ENCODE results near the gene VKORC1L1. TPM values are rescaled to one million over a fixed set of nuclear protein-coding genes. Genes with fewer than 3 reads are reported as not detected.

VKORC1L1 gene
- total and polyA plus RNA-seq, 2 donors (not counting 3 experiments of a cell fraction or from before 2014, with no cell fraction given), result 14.5 to 36.7 TPM

GRCh38 chr7:65966146-65966545, 93.3 kb downstream of the VKORC1L1 start:
- Histone ChIP-seq H3K27ac (ENCODE audit: insufficient read depth, low read depth, low read length) (no peak overlapping the region), H2AFZ (ENCODE audit: low read depth, low read length) (no peak overlapping the region), H3K4me2 (ENCODE audit: insufficient read depth, low read length) (no peak overlapping the region), H3K9me3 (replicated peaks; ENCODE audit: control insufficient read depth, insufficient read depth, low read length) (no peaks in the 10 kb centered on the region), H3K9ac (replicated peaks; ENCODE audit: extremely low read depth, insufficient read depth, low read length) (no peak overlapping the region), H3K4me3 (replicated peaks in 1 of 3; ENCODE audit: insufficient read depth in 1 of 3, low read depth in 1 of 3, low read length in 3 of 3) (no peak overlapping the region), H4K20me1 (replicated peaks; ENCODE audit: control insufficient read depth, extremely low read depth, insufficient read depth, low read length) (no peaks in the 10 kb centered on the region), H3K79me2 (ENCODE audit: control insufficient read depth, insufficient read depth, low read length) (no peaks in the 10 kb centered on the region), H3K4me1 (ENCODE audit: control insufficient read depth, extremely low read depth, insufficient read depth, low read length) (no peaks in the 10 kb centered on the region), H3K36me3 (ENCODE audit: control insufficient read depth in 2 of 2, extremely low read depth in 1 of 2, insufficient read depth in 2 of 2, low read length in 2 of 2) (peaks cover 9 to 22% of the 10 kb centered on the region in 2 experiments), H3K9me1 (replicated peaks; ENCODE audit: control insufficient read depth, extremely low read depth, insufficient read depth, low read length) (no peaks in the 10 kb centered on the region), H3K27me3 (ENCODE audit: control insufficient read depth in 2 of 2, insufficient read depth in 2 of 2, low read length in 2 of 2) (no peaks in the 10 kb centered on the region)
- DNase-seq (ENCODE audit: low read depth, low spot score) (no peak), FAIRE-seq (no peak)
- dilution Hi-C loops (cut with MboI; ENCODE audit: extremely low pct_ligation_motif_present, low sequenced_read_pairs), result no loop called here
- ChIA-PET POLR2A (no interaction called here), CTCF (no interaction called here)
- TF ChIP-seq JUN (IDR thresholded peaks at IDR 0.05; ENCODE audit: borderline replicate concordance, insufficient read depth, insufficient read length, low read depth) (no peak), MYC (IDR thresholded peaks at IDR 0.05; ENCODE audit: low read depth, low read length) (no peak), CTCF (IDR thresholded peaks at IDR 0.05; ENCODE audit: extremely low read depth in 1 of 2, insufficient read depth in 1 of 2, low read depth in 1 of 2, low read length in 2 of 2) (no peak), FOS (IDR thresholded peaks at IDR 0.05; ENCODE audit: borderline replicate concordance, insufficient read depth, low read length) (no peak), MAX (IDR thresholded peaks at IDR 0.05; ENCODE audit: insufficient read depth, insufficient read length) (no peak), EZH2 (IDR thresholded peaks at IDR 0.05; ENCODE audit: borderline replicate concordance, low read depth, low read length, severe bottlenecking) (no peak), POLR2AphosphoS5 (IDR thresholded peaks at IDR 0.05; ENCODE audit: insufficient read depth, low read depth, low read length) (no peak), POLR2A (IDR thresholded peaks at IDR 0.05; ENCODE audit: low read depth, low read length) (no peak), GATA2 (IDR thresholded peaks at IDR 0.05; ENCODE audit: insufficient read depth, insufficient read length, low read depth, low read length) (no peak)
- intact Hi-C loops (cut with micrococcal nuclease), result no loop called here
- no TSS peak for BruUV-seq (replicated peaks)

Measured in endothelial cell of umbilical vein (primary cell).